CD4-positive, alpha-beta T cell treated with Interleukin-6 for 4 hours (primary cell): ENCODE measurements around the gene ADAP2.
"Not testable (repeated sequence)": the region's sequence is repeated elsewhere in the genome, so short reads cannot be mapped to it uniquely, and the experiment has no call there.

Source experiments
- DNase-seq: peaks from one replicate; pipeline ENCODE4 v3.0.0-alpha.2; 2020; ENCODE audit warnings: mixed read lengths

Gene ADAP2

GRCh38 chr17:30921544-30922196, at the start of gene ADAP2:
ADAP2 (plus strand) TSS chr17:30921945; CDS start chr17:30922015, 70 bp downstream.
- DNase-seq, result no peak

- no peak for DNase-seq
Measured at GRCh38 chr17:30886187-30886586, 35.6 kb upstream of the ADAP2 start.

GRCh38 chr17:30894236-30894635, 27.5 kb upstream of the ADAP2 start:
- no peak for DNase-seq

GRCh38 chr17:30897311-30897710, 24.4 kb upstream of the ADAP2 start:
- DNase-seq, result no peak

GRCh38 chr17:30905742-30906100, 16.0 kb upstream of the ADAP2 start:
- peak; percentile 8 for DNase-seq

GRCh38 chr17:30906101-30906911, 15.4 kb upstream of the ADAP2 start, which contains the start of gene TEFM:
TEFM (minus strand) TSS chr17:30906238; CDS start chr17:30906198, 40 bp downstream.
- peak; percentile 85 for DNase-seq

- DNase-seq, result no peak
Measured at GRCh38 chr17:30908717-30909420, 12.9 kb upstream of the ADAP2 start.

GRCh38 chr17:30910151-30910550, 11.6 kb upstream of the ADAP2 start:
- DNase-seq, result not testable (repeated sequence)

- DNase-seq, result no peak
Measured at GRCh38 chr17:30913955-30914354, 7.8 kb upstream of the ADAP2 start.

GRCh38 chr17:30915833-30916611, 5.7 kb upstream of the ADAP2 start:
- DNase-seq, result no peak

GRCh38 chr17:30917050-30917449, 4.7 kb upstream of the ADAP2 start:
- no peak for DNase-seq

GRCh38 chr17:30920282-30920681, 1.5 kb upstream of the ADAP2 start:
- DNase-seq, result no peak

GRCh38 chr17:30920683-30921543, 832 bp upstream of the ADAP2 start:
- DNase-seq, result no peak

GRCh38 chr17:30922235-30923030, 688 bp downstream of the ADAP2 start:
- no peak for DNase-seq

- DNase-seq, result no peak
Measured at GRCh38 chr17:30924341-30924740, 2.6 kb downstream of the ADAP2 start.

- no peak for DNase-seq
Measured at GRCh38 chr17:30926516-30926915, 4.8 kb downstream of the ADAP2 start.

GRCh38 chr17:30927756-30928155, 6.0 kb downstream of the ADAP2 start:
- no peak for DNase-seq

GRCh38 chr17:30928584-30928983, 6.8 kb downstream of the ADAP2 start:
- no peak for DNase-seq

- DNase-seq, result no peak
Measured at GRCh38 chr17:30929081-30929633, 7.4 kb downstream of the ADAP2 start.

GRCh38 chr17:30929861-30930260, 8.1 kb downstream of the ADAP2 start:
- not testable (repeated sequence) for DNase-seq

- no peak for DNase-seq
Measured at GRCh38 chr17:30930495-30930894, 8.8 kb downstream of the ADAP2 start.
